Stimulated activated CD8-positive, alpha-beta memory T cell treated with anti-CD3 and anti-CD28 coated beads, Interleukin-12 subunit alpha, Interleukin-12 subunit beta, amount 100 ng/mL, for 24 hours (primary cell): ENCODE measurements around the gene CACNG4.

ENCODE experiments used
- DNase-seq: peaks from one replicate; pipeline ENCODE4 v3.0.0-alpha.2; 2020; ENCODE audit errors: extremely low read depth

CACNG4 gene

GRCh38 chr17:67066717-67067116 lies 102.2 kb downstream of the CACNG4 start:
- no peak for DNase-seq

- no peak for DNase-seq
Observed at GRCh38 chr17:67067571-67068482, 103.3 kb downstream of the CACNG4 start.

GRCh38 chr17:67068999-67069398 lies 104.5 kb downstream of the CACNG4 start:
- no peak for DNase-seq

- no peak for DNase-seq
Observed at GRCh38 chr17:67069603-67070136, 105.2 kb downstream of the CACNG4 start.

GRCh38 chr17:67071595-67071994 lies 107.1 kb downstream of the CACNG4 start:
- DNase-seq: no peak

- DNase-seq: no peak
Observed at GRCh38 chr17:67072885-67073284, 108.4 kb downstream of the CACNG4 start.

- DNase-seq: no peak
Observed at GRCh38 chr17:67074781-67075180, 110.3 kb downstream of the CACNG4 start.

GRCh38 chr17:67076290-67076689 lies 111.8 kb downstream of the CACNG4 start:
- no peak for DNase-seq

- DNase-seq: no peak
Observed at GRCh38 chr17:67078292-67078691, 113.8 kb downstream of the CACNG4 start.

- DNase-seq: no peak
Observed at GRCh38 chr17:67079491-67079890, 115.0 kb downstream of the CACNG4 start.

GRCh38 chr17:67080804-67081203 lies 116.3 kb downstream of the CACNG4 start:
- no peak for DNase-seq

- no peak for DNase-seq
Observed at GRCh38 chr17:67082107-67082506, 117.6 kb downstream of the CACNG4 start.
